Measurements from ENCODE around the gene NUP210.

Gene NUP210

DNA sequence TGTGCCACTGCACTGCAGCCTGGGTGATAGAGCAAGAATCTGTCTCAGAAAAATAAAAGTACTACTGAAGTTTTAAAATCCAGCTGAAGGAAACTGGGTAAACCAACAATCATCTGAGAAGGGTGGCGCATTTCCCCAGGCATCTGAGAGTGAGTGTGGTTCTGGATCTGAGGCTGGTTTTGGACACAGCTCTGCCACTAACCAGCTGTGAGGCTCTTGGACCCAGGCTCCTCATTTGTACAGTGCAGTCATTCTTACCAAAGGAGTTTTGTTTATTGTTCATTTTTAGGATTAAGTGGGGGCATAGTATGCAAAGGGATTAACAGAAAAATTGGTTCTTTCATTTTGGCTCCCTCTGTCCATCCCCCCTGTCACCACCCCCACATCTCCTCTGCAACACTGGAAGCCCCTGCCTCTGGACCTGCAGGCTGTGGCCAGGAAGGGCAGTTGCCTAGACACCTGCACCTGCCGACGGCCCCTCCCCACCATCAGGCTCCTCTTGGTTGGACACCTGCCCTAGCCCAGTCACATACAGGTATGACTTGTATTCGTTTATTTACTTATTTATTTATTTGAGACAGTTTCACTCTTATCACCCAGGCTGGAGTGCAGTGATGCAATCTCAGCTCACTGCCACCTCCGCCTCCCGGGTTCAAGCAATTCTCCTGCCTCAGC, 8.8 kb downstream of the NUP210 start:
- no peak for DNase-seq
- in situ Hi-C loops (cut with MboI; ENCODE audit: low pct_unique_long_range_greater_than_20kb, low sequenced_read_pairs) = no loop called here

DNA sequence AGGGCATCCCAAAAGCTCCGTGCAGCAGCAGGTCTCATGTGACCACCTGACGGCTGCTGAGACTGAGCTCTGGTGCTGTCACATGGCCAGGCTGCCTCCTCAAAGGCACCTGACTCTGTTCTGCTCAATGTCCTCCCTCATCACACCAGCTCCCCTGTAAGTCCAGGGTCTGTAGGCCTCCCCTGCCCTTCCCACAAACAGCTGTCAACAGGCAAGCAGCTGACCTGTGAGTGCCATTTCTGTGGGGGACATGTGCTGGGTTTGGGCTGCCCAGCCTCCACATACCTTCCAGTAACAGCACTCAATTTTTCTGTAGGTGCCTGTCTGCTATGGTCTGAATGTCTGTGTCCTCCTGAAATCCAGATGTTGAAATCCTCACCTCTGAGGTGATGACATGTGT, 11.2 kb downstream of the NUP210 start:
- DNase-seq = no peak
- in situ Hi-C loops (cut with MboI; ENCODE audit: low pct_unique_long_range_greater_than_20kb, low sequenced_read_pairs) = no loop called here

- in situ Hi-C loops (cut with MboI; ENCODE audit: low pct_unique_long_range_greater_than_20kb, low sequenced_read_pairs) = no loop called here
- DNase-seq = no peak
Measured at GRCh38 chr3:13407926-13408325, 12.2 kb downstream of the NUP210 start.

- no peak for DNase-seq
- in situ Hi-C loops (cut with MboI; ENCODE audit: low pct_unique_long_range_greater_than_20kb, low sequenced_read_pairs) = no loop called here
Measured at GRCh38 chr3:13407475-13407874, 12.6 kb downstream of the NUP210 start.

GRCh38 chr3:13406190-13406589, 13.9 kb downstream of the NUP210 start:
- no peak for DNase-seq
- in situ Hi-C loops (cut with MboI; ENCODE audit: low pct_unique_long_range_greater_than_20kb, low sequenced_read_pairs) = no loop called here

GRCh38 chr3:13405614-13406013, 14.5 kb downstream of the NUP210 start:
- DNase-seq = no peak
- in situ Hi-C loops (cut with MboI; ENCODE audit: low pct_unique_long_range_greater_than_20kb, low sequenced_read_pairs) = no loop called here

- no peak for DNase-seq
- in situ Hi-C loops (cut with MboI; ENCODE audit: low pct_unique_long_range_greater_than_20kb, low sequenced_read_pairs) = no loop called here
Measured at GRCh38 chr3:13404626-13405452, 15.3 kb downstream of the NUP210 start.

DNA sequence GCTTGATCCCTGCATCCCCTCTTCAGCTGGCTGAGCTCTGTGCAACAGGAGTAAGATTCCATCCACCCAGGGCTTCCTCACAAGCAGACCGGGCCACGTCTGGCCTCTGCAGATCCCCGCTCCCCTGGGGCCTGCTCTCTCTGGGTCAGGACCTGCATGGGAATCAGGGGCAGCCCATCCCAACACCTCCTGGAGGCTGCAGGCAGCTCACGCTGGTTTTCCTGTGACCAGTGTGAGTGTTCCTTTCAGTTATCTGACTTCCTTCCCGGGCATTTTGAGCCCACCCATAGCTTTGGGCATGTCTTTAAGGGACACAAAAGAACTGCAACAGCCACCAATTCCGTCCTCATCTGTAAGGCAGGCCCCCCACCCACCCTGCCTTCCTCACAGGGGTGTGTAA, 16.3 kb downstream of the NUP210 start:
- in situ Hi-C loops (cut with MboI; ENCODE audit: low pct_unique_long_range_greater_than_20kb, low sequenced_read_pairs) = no loop called here
- DNase-seq = no peak

GRCh38 chr3:13403213-13403819, 16.8 kb downstream of the NUP210 start:
- DNase-seq = no peak
- in situ Hi-C loops (cut with MboI; ENCODE audit: low pct_unique_long_range_greater_than_20kb, low sequenced_read_pairs) = no loop called here

GRCh38 chr3:13401149-13401548, 19.0 kb downstream of the NUP210 start:
- no peak for DNase-seq
- in situ Hi-C loops (cut with MboI; ENCODE audit: low pct_unique_long_range_greater_than_20kb, low sequenced_read_pairs) = no loop called here

GRCh38 chr3:13400114-13400673, 19.9 kb downstream of the NUP210 start:
- DNase-seq = no peak
- in situ Hi-C loops (cut with MboI; ENCODE audit: low pct_unique_long_range_greater_than_20kb, low sequenced_read_pairs) = no loop called here

DNA sequence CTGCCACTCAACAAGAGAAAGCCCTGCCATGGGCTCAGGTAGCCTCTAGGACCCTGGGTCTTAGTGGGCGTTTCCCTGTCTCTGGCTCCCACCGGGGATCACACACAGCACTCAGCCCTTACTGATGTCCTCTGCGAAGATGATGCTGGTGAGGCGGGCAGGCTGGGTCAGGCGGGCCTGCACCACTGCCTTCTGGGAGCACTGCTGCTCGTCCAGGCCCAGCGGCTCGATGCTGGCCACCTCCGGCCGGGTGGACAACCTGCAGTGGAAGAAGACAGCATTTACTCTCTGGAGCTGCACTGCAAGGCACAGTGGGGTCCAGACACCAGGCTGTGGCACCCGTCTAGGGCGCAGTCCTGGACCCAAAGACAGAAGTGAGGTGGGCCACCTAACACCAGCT, 20.5 kb downstream of the NUP210 start:
- in situ Hi-C loops (cut with MboI; ENCODE audit: low pct_unique_long_range_greater_than_20kb, low sequenced_read_pairs) = no loop called here
- DNase-seq = no peak

- DNase-seq = no peak
- in situ Hi-C loops (cut with MboI; ENCODE audit: low pct_unique_long_range_greater_than_20kb, low sequenced_read_pairs) = no loop called here
Measured at GRCh38 chr3:13397316-13397715, 22.8 kb downstream of the NUP210 start.

GRCh38 chr3:13394363-13394762, 25.8 kb downstream of the NUP210 start:
- in situ Hi-C loops (cut with MboI; ENCODE audit: low pct_unique_long_range_greater_than_20kb, low sequenced_read_pairs) = no loop called here
- DNase-seq = no peak

- DNase-seq = no peak
- in situ Hi-C loops (cut with MboI; ENCODE audit: low pct_unique_long_range_greater_than_20kb, low sequenced_read_pairs) = no loop called here
Measured at GRCh38 chr3:13393427-13394360, 26.4 kb downstream of the NUP210 start.

DNA sequence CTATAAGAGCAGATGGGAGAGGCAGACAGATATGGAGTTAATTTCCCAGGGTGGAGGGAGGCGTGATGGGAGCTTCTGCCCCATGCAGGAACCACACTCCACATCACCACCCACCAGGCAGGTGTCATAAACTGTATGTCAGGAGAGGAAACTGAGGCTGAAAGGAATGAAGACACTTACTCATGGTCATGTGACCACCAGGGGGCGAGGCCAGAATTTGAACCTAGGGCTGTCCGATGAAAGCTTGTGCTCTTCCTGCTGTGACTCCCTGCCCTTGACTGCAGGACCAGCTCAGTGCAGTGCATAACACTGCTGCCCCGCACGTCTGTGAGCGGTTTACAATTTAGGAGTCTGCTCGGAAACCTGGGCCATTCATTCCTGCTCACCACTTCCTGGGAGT, 28.8 kb downstream of the NUP210 start:
- in situ Hi-C loops (cut with MboI; ENCODE audit: low pct_unique_long_range_greater_than_20kb, low sequenced_read_pairs) = no loop called here

DNA sequence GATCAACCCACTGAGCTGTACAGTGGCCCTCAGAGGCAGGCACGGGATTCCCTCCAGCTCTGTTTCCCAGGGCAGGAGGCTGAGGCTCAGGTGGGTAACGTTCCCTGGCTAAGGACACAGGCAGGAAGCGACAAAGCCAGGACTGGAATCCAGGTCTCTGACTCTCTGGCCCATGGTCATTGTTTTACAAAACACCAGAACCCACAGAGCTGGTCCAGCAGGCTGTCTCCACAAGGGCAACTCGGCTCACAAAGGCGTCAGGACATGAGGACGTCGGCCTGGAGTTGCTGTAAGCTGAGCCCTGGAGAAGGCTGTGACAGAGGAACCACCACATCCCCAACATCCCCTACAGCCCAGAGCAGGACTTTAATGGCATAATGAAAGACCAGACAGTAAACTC, 30.7 kb downstream of the NUP210 start:
- no peak for DNase-seq
- in situ Hi-C loops (cut with MboI; ENCODE audit: low pct_unique_long_range_greater_than_20kb, low sequenced_read_pairs) = no loop called here

More for the DNA sequence above, 28.8 kb downstream of the NUP210 start:
- no peak for DNase-seq

- in situ Hi-C loops (cut with MboI; ENCODE audit: low pct_unique_long_range_greater_than_20kb, low sequenced_read_pairs) = no loop called here
- DNase-seq = no peak
Measured at GRCh38 chr3:13388816-13389215, 31.3 kb downstream of the NUP210 start.

- DNase-seq = no peak
- in situ Hi-C loops (cut with MboI; ENCODE audit: low pct_unique_long_range_greater_than_20kb, low sequenced_read_pairs) = no loop called here
Measured at GRCh38 chr3:13385373-13385965, 34.7 kb downstream of the NUP210 start.

All from KBM-7 (cell line).